GM19035 (cell line): Measurements from ENCODE around the gene ELAC2.
"Not testable (repeated sequence)": the region's sequence is repeated elsewhere in the genome, so short reads cannot be mapped to it uniquely, and the experiment has no call there.

Experiments used
- ATAC-seq: cut with Tn5 transposase; IDR thresholded peaks from one replicate; pipeline ENCODE4 v1.9.1; 2021; ENCODE audit not compliant: unreplicated experiment

Gene ELAC2

GRCh38 chr17:12993631-12994030 is 24.2 kb downstream of the ELAC2 start:
- ATAC-seq: no peak

DNA sequence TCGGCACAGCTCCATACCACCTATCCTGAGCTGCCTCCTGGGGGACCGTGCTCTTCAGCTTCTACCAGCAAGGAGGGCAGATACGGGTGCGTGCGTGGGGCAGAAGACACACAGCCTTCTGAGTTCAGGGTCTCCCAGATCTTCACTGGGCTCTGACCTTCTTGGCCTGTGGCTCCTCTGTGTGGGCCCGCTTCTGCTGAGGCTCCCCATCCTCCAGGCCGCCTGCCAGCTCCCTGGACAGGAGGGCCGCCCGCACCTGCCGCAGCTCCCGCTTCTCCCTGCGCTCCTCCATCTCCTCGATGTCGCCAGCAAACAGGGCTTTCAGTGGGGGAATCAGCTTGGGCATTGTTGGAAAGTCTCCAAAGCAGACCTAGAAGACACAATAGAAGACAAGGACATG is 25.2 kb downstream of the ELAC2 start:
- ATAC-seq: no peak

DNA sequence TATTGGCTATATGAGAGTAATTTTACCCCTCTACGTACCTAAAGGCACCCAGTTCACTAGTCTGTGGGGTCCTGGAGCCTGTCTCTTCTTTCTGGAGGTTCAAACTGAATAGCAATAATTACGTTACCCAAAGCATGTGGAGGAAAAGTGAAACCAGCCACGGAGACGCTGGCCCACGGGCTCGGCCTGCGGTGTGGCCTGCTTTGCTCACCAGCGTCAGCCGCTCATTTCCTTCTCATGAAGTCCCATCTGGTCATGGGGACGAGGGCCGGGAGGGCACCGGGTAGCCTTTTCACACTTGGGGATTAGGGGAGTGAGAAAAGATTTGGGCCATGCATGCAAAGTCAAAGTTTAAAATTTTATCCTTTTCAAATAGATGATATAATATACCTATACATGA is 26.9 kb downstream of the ELAC2 start:
- ATAC-seq: no peak

DNA sequence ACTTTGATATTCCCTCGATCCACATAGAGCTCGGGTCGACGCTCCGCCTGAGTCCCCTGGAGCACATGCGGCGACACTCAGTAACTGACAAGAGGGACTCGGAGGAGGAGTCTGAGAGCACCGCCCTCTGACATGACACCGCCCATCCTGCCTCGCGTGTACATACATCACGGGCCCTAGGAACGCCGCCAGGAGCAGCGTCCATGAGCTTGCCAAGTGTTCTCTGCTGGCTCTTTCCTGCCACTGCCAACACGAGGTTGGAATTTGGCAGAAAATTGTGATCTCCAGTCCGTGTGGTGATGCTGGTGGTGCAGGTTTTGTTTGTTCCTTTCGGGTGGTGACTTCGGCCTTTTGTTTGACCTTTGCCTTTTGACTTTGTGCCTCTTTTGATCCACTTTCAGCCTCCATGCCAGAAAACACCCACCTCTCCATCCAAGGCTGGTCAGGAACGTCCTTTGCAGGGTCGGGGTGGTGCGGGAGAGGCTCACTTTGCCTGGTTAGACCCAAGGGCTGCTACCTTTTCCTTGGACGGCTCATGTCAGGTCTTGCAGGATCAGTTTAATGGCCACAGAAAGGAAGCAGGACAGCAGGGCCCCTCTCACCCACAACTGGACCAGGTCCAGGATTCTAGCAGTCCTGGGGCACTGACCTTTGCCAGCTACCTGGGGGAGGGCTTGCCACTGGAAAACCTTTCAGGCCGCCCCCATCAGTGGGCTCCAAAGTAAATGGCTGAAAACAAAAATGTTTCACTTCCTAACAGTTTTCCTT is 27.6 kb downstream of the ELAC2 start:
- no peak for ATAC-seq

DNA sequence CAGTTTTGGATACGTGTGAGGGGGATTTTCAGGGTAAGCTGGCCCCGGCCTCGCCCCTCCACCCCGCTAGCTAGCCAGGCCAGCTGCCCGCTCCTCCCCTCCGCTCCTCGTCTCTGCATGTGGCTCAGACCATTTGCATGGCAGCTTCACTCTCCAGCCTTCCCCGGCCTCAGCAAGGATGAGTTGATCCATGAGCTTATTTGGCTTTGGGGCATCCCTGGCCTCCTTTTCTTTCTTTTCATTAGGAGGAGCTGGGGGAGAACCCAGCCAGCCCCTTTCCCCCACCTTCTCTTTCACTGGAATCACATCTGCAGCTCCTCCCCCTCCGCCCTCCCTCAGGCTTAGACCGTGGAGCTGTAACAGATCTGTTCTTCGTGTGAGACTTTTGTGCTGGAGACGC is 30.7 kb downstream of the ELAC2 start:
- no peak for ATAC-seq

- ATAC-seq: no peak
Measured at GRCh38 chr17:12985431-12986293, 32.2 kb downstream of the ELAC2 start.

GRCh38 chr17:12983991-12984884 is 33.6 kb downstream of the ELAC2 start:
- ATAC-seq: no peak

DNA sequence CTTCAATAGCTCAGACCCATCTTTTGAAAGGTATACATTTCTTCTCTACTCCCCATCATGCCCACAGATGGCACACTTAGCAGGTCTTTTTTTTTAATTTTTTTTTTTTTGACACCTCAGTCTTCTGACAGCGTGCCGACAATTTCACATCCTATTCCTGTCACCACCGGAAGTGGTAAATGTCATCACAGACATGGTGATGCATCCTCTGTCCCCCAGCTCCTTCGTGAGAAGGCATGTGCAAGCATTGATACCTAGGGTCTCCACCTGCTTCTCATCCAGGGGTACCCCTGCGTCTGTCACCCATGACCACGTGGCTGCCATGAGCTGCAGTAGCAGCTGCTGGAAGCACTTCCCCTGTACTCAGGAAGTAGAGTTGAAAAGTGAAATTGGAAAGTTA is 35.6 kb downstream of the ELAC2 start:
- no peak for ATAC-seq

DNA sequence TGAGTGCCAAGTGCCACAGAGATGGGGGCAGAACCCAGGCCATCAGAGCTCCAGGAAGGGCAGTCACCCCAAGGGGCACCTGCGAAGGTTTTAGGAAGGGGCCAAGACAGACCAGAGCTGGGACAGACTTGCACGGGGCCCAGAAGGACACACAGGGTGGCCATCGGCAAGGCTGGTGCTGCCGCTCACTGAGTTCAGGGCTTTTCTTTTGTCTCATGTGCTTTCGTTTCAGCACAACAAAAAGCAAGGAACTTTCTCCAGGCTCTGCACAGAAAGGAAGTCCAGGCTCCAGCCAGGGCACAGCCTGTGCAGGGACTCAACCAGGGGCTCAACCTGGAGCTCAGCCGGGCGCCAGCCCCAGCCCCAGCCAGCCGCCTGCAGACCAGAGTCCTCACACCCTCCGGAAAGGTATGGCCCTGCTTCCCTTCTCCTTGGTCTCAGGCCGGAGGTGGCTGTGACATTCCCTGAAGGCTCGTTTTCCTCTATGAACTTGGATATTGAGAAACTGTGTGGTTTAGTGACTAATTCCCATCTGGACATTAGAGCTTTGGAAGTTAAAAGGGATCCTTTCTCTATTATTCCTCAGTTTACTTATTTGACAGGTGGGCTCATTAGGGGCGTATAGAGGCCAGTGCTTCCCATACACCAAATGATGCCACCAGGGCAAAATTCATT is 37.9 kb downstream of the ELAC2 start:
- ATAC-seq: no peak

DNA sequence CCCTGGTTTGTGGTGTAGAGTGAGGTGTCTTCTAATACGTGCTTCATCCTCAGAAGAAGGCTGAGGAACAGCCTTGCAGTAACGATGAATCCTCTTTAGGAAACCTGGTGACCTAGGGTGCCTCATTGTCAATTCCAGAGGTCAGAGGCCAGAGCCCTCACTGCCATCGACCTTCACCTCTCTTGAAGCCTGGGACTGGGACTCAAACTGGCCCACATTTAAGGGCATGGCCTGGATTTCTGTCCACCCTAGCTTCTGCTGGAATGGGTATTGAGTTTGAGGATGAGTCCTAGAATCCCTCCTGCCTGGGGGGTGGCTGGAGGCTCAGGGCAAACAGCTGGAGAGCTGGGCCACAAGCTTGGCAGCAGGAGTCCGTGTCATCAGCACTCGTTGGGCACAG is 38.6 kb downstream of the ELAC2 start:
- ATAC-seq: no peak

DNA sequence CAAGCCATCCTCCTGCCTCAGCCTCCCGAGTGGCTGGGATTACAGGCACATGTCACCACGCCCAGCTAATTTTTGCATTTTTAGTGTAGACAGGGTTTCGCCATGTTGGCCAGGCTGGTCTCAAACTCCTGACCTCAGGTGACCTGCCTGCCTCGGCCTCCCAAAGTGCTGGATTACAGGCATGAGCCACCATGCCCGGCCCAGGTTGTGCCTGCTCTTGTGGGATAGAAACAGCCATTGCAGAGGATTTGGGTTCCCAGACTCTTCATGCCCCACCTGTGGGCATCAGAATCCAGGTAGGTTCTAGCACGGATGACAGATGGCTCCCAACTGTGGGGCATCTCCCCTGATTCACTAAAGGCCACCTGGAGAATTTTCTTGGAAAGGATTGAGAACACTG is 39.0 kb downstream of the ELAC2 start:
- ATAC-seq: not testable (repeated sequence)

- no peak for ATAC-seq
Measured at GRCh38 chr17:12977008-12977751, 40.6 kb downstream of the ELAC2 start.

- no peak for ATAC-seq
Measured at GRCh38 chr17:12974005-12974531, 43.8 kb downstream of the ELAC2 start.

DNA sequence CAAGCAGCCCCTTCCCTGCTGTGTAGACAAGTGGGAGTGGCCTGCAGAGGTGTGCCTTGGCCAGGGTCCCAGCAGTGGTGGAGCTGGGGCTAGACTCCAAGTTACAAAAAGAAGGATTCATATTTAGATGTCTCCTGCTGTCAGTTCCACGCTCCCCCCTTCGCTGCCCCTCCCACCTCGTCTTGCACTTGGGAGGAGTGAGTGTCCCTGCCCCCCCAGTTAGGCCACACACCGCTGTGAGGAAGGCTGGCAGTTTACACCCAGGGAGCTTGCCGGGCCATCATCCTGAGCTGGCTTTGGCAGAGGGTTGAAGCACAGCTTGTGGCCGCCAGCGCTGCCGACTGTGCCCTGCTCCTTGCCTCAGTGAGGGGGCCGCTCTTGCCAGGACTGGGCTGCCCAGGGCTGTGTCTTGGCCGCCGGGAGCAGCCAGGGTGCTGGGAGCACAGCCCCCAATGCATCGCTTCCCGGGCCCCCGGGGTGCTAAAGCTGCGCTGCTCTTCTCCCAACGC is 44.3 kb downstream of the ELAC2 start:
- no peak for ATAC-seq

DNA sequence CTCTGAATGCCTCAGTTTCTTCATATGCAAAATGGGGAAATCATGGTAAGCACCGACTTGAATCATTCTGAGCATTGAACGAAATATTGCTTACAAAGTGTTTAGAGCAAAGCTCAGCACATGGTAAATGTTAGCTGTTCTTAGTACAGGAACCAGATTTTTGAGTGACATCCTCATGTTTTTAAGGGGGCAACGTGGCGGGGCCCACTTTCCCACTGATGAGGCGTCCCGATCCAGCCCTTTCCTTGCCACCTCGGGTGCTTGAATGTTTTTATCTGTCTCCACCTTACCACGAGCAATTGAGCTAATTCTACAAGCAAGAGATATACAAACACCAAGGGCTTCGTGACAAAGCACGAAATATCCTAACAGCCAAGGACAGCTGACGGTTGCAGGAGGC is 49.9 kb downstream of the ELAC2 start:
- ATAC-seq: no peak

DNA sequence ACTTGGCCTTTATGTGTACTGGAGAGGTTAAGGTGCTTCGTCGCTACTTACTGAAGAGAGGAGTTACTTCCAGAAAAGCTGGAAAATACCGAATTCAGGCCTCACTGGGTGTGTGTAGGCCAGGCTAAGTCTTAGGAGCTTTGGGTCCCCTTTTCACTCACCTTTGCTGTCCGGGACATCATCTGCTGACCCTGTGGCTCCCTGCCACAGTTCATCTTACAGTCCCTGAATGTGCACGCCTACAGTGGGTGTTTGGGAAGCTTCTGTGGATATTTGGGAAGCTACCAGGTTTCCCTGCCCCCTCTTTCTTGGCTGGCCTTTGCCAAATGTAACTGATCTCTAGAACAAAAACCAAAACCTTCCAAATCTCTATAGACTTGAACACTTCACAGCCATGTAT is 51.4 kb downstream of the ELAC2 start:
- ATAC-seq: no peak

GRCh38 chr17:12965988-12966387 is 51.8 kb downstream of the ELAC2 start:
- ATAC-seq: no peak

DNA sequence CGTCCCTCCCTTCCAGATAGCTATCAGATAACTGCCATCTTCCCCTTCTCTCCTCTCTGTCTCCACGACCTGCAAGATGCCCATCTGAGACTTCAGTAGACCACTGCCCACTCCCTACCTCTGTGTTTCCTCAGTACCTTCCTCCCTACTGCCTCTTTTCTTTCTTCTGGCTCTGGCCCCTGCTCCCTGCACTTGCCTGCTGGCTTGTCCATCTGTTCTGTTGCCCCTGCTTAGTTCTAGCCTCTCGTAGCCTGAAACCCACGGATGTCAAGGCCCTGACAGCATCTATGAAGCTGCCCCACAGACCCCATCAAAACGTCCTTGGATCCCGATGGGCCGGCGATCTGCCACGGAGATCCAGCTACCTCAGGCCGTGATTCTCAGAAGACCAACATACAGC is 53.0 kb downstream of the ELAC2 start:
- no peak for ATAC-seq

- no peak for ATAC-seq
Measured at GRCh38 chr17:12964162-12964561, 53.7 kb downstream of the ELAC2 start.

GRCh38 chr17:12963505-12963904 is 54.3 kb downstream of the ELAC2 start:
- no peak for ATAC-seq
